ENCODE measurements around the gene TOP2A. TPM values are rescaled to one million over a fixed set of nuclear protein-coding genes. Genes with fewer than 3 reads are reported as not detected.

The TOP2A gene
- total RNA-seq, 2 donors from 2014 or later = 0.81 to 8.5 TPM

DNA sequence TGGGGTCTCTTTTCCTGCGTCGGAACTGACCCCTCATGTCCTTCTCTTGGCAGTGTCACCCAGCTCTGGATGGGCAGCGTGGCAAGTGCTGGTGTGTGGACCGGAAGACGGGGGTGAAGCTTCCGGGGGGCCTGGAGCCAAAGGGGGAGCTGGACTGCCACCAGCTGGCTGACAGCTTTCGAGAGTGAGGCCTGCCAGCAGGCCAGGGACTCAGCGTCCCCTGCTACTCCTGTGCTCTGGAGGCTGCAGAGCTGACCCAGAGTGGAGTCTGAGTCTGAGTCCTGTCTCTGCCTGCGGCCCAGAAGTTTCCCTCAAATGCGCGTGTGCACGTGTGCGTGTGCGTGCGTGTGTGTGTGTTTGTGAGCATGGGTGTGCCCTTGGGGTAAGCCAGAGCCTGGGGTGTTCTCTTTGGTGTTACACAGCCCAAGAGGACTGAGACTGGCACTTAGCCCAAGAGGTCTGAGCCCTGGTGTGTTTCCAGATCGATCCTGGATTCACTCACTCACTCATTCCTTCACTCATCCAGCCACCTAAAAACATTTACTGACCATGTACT is 38.8 kb upstream of the TOP2A start:
- Histone ChIP-seq H3K4me1 (ENCODE audit: control insufficient read depth in 1 of 2, low read depth in 2 of 2) (peaks cover 27 to 56% of the 10 kb centered on the region in 2 donors), H3K27me3 (replicated peaks; ENCODE audit: insufficient read depth) (no peaks in the 10 kb centered on the region), H3K27ac (peak overlapping the region; percentile 72 to 76), H3K36me3 (no peaks in the 10 kb centered on the region), H3K9me3 (no peaks in the 10 kb centered on the region), H3K4me3 (no peak overlapping the region)
- TF ChIP-seq CTCF (IDR thresholded peaks at IDR 0.05) = no peak
- ATAC-seq (ENCODE audit: insufficient number of reproducible peaks, low FRiP score, low read depth) = no peak
- no peak for DNase-seq (ENCODE audit: low spot score)

DNA sequence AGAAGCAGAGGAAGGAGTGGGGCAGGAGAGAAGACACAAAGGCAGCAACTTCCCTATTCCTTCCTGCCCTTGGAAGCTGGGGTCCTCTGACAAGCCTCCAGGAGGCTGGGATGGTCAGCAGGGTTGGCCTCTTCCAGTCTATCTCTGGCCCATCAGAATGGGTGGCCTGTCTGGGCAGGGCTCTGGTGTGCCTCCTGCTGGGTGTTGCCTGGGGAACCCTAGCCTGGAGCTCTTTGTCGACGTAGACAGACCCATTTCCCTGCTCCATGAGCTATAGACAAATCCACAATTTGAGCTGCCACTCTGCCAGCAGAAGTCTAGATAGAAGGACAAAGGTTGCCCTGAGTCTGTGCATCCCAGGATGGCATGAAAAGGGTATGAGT is 36.9 kb upstream of the TOP2A start:
- Histone ChIP-seq H3K36me3 (no peaks in the 10 kb centered on the region), H3K27ac (no peak overlapping the region), H3K27me3 (replicated peaks; ENCODE audit: insufficient read depth) (no peaks in the 10 kb centered on the region), H3K4me1 (ENCODE audit: control insufficient read depth in 1 of 2, low read depth in 2 of 2) (peaks cover 33 to 68% of the 10 kb centered on the region in 2 donors), H3K9me3 (no peaks in the 10 kb centered on the region), H3K4me3 (no peak overlapping the region)
- DNase-seq (ENCODE audit: low spot score) = no peak
- no peak for TF ChIP-seq CTCF (IDR thresholded peaks at IDR 0.05)
- no peak for ATAC-seq (ENCODE audit: insufficient number of reproducible peaks, low FRiP score, low read depth)

GRCh38 chr17:40453881-40454612 is 36.4 kb upstream of the TOP2A start:
- ATAC-seq (ENCODE audit: insufficient number of reproducible peaks, low FRiP score, low read depth) = no peak
- Histone ChIP-seq H3K4me3 (no peak overlapping the region), H3K27ac (peak overlapping the region; percentile 78 to 81), H3K4me1 (ENCODE audit: control insufficient read depth in 1 of 2, low read depth in 2 of 2) (peaks cover 36 to 74% of the 10 kb centered on the region in 2 donors), H3K36me3 (no peaks in the 10 kb centered on the region), H3K27me3 (replicated peaks; ENCODE audit: insufficient read depth) (no peaks in the 10 kb centered on the region), H3K9me3 (no peaks in the 10 kb centered on the region)
- DNase-seq (ENCODE audit: low spot score) = no peak
- no peak for TF ChIP-seq CTCF (IDR thresholded peaks at IDR 0.05)

DNA sequence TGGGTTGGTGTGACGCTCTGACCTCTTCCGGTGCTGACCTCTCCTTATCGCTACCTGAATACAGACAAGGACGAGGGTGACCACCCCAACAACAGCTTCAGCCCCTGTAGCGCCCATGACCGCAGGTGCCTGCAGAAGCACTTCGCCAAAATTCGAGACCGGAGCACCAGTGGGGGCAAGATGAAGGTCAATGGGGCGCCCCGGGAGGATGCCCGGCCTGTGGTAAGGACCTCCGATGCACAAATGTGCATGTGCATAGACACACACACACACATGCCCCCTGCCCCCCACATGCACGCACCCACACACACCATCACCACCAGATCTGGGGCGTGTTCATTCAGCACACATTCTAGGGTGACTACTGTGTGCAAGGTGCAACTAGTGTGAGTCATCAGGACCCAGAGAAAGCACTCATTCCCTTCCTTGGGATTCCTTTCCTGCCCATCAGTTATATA is 35.3 kb upstream of the TOP2A start:
- DNase-seq (ENCODE audit: low spot score) (no peak), ATAC-seq (ENCODE audit: insufficient number of reproducible peaks, low FRiP score, low read depth) (no peak)
- TF ChIP-seq CTCF (IDR thresholded peaks at IDR 0.05) = no peak
- no peak overlapping the region for H3K4me3 ChIP-seq
- H3K27ac ChIP-seq = peak overlapping the region; percentile 78 to 81
- no peaks in the 10 kb centered on the region for H3K36me3 ChIP-seq
- H3K9me3 ChIP-seq = no peaks in the 10 kb centered on the region
- peaks cover 40 to 74% of the 10 kb centered on the region in 2 donors for H3K4me1 ChIP-seq (ENCODE audit: control insufficient read depth in 1 of 2, low read depth in 2 of 2)
- H3K27me3 ChIP-seq (replicated peaks; ENCODE audit: insufficient read depth) = no peaks in the 10 kb centered on the region

GRCh38 chr17:40452216-40452787 is 34.6 kb upstream of the TOP2A start:
- Histone ChIP-seq H3K27me3 (replicated peaks; ENCODE audit: insufficient read depth) (no peaks in the 10 kb centered on the region), H3K4me1 (ENCODE audit: control insufficient read depth in 1 of 2, low read depth in 2 of 2) (peaks cover 40 to 74% of the 10 kb centered on the region in 2 donors), H3K9me3 (no peaks in the 10 kb centered on the region), H3K4me3 (no peak overlapping the region), H3K36me3 (no peaks in the 10 kb centered on the region), H3K27ac (peak overlapping the region; percentile 78 to 81)
- TF ChIP-seq CTCF (IDR thresholded peaks at IDR 0.05) = no peak
- DNase-seq (ENCODE audit: low spot score) (peak; percentile 44), ATAC-seq (ENCODE audit: insufficient number of reproducible peaks, low FRiP score, low read depth) (peak; percentile 68)

All from thoracic aorta (tissue), 2 donors.